Measurements from ENCODE around the gene PPP1CA.

The PPP1CA gene

DNA sequence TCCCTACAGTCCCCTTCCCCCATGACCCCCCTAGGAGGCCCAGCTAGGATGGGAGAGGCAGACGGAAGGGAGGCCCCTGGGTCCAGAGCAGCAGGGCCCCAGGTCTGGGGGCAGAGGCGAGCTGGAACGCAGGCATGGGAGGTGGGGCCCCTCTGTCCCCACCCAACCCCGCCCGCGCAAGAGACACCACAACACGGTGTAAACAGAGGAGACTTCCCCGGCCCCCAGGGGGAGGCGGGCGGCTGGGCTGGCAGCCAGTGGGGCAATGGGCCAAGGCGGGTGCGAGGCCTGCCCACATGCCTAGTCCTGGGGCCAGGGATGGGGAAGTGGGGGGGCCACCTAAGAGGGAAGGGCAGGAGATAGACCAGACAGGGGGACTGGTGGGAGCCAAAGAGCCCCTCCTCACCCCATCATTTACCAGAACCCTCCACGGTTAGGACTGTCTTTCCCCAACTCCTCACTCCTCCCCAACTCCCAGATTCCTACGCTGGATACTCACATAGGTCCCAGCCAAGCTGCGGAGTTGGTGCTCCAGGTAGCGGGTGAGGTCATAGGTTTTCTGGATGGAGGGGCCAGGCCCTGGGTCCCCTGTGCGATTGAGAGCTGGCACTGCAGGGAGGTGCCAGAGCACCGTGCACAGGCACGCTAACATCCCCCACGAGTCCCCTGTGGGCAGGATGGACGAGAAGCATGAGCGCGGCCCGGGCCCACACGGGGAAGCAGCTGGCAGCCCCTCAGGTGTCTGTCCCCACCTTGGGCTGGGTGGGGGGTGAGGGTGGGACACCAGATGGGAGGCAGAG is 34.5 kb downstream of the PPP1CA start:
- DNase-seq, result no peak

DNA sequence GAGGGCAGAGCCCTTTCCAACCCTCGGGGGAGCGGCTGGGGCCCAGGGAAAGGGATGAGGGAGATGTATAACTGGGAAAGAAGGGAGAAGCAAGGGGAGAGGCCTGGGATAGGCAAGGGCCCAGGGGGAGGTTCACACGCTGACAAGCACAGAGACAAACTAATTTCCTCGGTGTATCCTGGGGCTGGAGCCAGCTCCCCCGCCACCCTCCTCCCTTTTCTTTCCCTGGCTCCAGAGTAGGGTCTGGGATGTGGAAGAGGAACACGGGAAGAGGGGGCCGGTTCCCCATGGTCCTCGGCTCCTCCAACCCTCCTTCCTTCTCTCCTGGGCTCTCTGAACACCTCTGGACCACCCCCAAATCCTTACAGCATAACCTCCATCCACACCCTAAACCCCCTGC is 35.1 kb downstream of the PPP1CA start:
- no peak for DNase-seq

- DNase-seq, result no peak
Observed at GRCh38 chr11:67365736-67366444, 35.8 kb downstream of the PPP1CA start.

GRCh38 chr11:67364783-67365722 is 36.6 kb downstream of the PPP1CA start:
- no peak for DNase-seq

GRCh38 chr11:67364169-67364568 is 37.5 kb downstream of the PPP1CA start:
- DNase-seq, result no peak

DNA sequence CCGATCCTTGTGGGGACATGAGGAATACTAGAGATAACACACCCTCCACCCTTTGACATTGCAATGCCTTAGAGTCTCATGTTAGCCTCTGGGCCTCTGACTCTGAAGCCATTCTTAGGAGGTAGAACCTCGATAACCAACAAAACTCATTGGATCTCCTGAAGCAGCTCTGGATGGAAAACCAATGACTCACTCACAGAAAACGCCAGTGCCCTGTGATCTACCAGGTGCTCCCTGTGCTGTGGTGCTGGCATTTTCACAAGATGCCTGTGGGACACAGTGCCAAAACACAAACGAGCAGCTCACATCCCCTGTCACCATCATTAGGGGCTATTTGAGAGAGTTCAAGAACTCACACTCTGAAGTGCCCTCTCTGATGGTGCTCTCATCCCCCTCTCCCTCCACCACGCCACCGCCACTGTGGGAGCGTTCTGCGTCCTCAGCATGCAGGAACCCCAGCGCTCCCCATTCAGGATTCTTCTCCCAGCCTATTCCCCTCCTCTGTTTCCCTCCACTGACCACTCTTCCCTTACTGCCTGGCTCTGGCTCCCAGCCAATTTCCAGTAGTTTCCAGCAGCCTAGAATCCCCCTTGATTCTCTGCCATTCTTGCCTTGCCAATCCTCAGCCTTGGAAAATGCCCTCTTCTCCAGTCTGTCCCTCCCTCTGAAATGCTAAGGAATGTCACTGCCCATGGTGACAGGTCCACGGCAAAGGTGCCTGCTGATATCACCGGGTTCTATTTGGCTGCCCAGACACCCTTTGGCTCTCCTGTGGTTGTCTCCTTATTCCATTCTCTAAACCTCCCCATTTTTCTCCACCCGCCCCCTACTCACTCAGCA is 43.6 kb downstream of the PPP1CA start:
- DNase-seq, result no peak

DNA sequence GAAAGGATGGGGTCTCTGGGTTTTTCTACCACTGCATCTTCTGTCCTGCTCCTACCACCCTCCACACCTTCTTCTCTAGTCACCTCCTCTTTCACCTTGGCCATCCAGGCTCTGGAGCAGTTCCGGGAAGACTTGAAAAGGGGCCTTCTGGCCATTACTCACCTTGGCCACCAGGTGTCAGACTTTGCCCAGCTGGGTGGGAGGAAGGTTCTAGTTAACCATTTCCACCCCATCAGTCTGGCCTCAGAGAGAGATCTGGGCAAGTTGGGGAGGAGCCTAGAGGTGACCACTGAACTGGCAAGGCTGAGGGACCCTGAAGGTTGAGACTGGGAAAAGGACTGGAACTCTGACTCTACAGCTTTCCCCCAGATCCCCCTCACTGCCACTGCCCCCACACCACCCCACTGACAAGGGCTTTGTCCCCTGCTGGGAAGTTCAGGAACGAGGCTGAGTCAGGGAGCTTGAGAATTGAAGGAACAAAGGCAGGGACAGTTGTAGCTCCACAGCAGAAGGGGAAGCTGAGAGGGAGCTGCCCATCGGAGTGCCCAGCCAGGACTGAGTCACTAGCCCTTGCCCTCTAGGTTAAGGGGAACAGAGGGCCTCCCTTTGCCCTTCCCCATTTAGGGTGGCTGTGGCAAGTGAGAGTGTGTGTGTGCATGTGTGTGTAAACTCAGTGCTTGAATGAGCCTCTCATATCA is 44.6 kb downstream of the PPP1CA start:
- peak; percentile 48 for DNase-seq

GRCh38 chr11:67356387-67356863 is 45.2 kb downstream of the PPP1CA start:
- no peak for DNase-seq

- DNase-seq, result no peak
Observed at GRCh38 chr11:67355794-67356386, 45.8 kb downstream of the PPP1CA start.

DNA sequence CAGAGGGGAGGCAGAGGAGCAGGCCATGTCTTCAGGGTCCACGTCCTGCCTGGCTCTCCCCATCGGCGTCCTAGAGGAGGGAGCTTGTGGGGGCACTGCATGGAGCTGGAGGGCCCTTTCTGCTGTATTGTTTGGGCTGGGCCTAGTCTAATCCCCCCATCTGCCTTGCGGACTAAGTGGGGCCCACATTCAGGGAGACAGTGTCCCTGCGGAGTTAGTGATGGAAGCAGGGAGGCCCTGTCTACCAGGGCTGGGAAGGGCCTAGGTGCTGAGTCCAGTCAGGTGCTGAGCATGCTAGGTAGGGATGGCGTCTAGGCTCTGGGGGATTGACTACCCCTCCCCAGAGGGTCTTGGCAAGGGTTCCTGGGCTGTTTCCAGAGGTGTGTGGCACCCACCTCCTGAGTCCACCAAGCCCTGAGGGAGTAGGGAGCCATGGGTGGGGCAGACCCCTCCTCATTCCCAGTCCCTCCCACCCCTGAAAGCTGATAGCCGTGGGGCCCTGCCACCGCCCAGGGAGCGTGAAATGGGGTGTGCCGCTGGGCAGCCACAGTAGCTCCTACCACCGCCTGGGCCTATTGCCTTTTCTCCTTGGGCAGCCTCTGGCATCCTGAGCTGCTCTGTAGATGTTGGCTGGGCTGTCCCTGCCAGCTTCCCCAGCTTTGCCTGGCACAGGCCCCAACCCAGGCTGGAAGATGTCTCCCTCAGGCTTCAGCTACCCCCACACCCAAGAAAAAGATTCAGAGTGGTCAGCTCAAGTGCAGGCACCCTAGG is 46.5 kb downstream of the PPP1CA start:
- no peak for DNase-seq

- DNase-seq, result no peak
Observed at GRCh38 chr11:67354075-67355022, 47.3 kb downstream of the PPP1CA start.

DNA sequence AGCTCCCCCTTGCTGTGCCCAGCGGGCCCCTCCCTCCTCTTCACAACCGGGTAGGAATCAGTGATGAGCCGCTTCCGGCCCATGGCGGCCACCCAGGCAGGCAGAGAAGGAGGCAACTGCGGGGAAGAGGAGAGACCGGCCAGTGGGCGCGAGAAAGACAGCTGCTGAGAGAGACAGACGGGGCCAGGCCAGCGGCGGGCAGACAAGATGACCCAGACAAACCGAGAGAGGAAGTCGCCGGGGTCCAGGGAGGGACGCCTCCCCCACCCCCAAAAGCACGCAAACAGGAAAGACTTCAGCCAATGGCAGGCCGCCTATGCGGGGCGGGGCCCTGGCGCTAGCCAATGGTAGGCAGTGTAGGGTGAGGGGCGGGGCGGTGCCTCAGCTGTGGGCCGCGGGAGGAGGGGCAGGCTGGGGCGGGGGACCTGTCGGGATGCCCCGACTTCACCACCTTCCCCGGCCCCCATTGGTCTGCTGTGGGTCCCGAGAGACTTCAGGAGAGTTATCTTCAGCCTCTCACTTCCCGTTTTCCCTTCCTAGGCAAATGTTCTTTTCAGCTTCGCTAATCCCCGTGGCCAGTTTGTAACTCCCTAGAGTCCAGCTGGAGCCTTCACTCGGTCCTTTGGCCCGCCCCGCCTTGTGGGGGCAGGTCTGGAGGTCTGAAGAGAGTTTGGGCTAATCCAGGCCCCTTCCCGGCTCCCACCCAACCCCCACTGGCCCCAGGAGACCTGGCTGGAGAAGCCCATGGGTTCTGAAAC is 48.2 kb downstream of the PPP1CA start, which contains the start of gene POLD4:
TSS of gene POLD4 (minus strand) at position 230 of the 758 bp plus-strand sequence. CDS start at position 83, 147 bp downstream.
- peak; percentile 92 for DNase-seq

DNA sequence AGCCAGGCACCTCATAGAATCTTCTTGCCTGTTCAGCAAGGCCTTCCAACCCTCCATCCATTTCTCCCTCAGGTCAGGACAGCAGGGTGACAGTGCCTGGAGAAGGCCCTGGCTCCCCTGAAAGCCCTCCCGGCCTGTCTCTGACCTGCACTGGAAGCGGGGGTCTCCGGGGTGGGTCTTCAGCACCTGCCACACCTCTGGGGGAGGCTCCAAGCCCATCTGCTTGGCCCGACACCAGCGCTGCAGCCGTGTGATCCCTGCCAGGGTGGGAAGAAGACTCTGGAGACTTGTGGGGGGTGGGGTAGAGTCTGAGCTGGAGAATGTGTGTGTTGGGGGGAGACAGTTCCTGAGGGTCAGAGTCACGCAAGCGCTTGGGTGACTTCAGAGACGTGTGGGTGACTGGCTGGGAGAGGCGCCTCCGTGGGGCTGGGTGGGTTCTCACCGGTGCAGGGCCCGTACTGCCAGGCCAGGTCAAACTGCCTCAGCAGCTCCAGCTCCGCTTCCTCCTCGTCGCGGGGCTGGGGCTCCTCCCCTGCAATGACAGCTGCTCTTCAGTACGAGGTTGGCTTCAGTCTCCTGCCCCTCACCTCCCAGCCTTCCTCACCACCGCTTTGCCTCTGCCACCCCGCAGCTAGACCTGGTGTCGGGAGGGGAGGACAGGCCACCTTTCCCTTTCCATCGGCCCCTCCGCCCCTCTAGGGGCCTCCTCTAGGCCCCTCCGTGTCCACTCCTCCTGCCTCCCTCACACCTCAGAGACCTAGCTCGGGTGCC is 48.9 kb downstream of the PPP1CA start:
- no peak for DNase-seq

DNA sequence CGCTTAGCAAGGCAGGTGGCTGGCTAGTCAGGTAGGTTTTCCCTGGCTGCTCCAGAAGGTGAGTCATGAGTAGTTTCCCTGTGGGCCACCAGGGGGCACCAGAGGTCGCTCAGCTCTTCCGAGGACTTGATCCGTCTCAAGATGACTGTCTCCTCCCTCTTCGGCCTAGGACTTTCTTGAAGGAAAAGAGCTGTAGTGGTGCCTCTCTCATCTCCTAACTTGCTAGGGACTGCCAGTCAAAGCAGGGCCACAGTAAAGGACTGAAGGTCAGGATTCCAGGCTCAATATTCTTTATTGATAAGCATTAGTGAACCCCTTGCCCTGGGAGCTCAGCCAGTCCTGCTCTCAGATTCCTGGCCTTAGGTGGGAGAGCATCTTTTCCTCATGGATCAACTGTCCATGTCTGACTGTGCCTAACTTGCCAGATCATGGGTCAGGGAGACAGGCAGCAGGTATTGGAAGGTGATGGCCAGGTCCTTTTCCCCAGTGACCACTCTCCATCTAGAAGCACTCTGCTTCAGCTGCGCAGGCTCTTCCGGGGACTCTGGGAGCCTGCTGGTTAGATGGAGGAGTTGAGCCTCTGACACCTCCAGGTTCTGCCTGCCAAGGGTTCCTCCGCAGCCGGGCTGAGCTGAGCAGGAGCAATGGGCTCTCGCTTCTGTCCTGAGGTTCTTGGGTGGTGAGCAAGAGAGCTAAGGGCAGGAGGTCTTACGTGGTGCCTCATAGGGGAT is 50.2 kb downstream of the PPP1CA start:
- DNase-seq, result peak; percentile 53

DNA sequence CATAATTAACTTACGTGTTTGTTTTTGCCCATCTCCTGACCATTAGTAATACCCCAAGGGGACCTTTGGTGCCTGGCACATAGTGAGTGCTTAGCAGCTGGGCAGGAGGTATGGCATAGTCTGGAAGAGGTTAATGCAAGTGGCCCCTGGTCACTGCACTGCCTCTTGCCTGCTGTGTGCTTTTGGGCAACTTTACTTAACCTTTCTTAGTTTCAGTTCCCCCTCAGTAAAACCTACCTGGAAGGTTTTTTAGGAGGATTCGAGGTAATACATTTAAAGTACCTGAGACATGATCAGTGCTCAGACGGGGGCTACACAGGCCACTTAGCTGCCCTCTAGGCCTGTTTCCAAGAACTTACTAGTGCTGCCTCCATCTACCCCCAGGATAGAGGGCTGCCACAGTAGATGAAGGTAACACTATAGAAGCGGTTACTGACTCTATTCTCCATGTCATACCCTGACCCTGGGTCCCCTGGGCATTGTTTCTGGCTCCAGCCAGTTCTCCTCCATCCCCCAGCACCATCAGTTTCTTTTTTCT is 51.7 kb downstream of the PPP1CA start:
- no peak for DNase-seq

DNA sequence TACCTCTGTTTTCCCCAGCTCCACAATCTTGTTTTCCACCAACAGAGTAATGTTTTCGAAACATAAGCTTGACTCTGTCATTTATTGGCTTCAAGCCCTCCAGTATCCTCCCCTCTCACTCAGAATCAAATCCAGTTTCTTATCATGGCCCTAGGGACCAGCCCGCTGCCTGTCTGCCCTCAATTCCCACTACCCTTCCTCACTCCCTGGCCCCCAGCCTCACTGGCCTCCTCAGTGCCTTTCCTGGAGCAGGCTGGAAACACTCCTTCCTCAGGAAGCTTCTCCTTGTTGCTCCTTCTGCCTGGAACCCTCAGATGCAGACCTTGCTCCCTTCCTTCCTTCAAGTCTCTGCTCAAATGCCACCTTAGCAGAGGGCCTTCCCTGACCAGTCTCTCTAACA is 52.2 kb downstream of the PPP1CA start:
- no peak for DNase-seq

Data from activated CD4-positive, alpha-beta T cell treated with anti-CD3 and anti-CD28 coated beads for 1 hour (primary cell).